Iris pigment epithelial cell (primary cell): ENCODE measurements around the gene TUT7.

Experiments
- DNase-seq: peaks from one replicate; pipeline ENCODE4 v3.0.0-alpha.2; 2011; ENCODE audit warnings: low read depth

The TUT7 gene

DNA sequence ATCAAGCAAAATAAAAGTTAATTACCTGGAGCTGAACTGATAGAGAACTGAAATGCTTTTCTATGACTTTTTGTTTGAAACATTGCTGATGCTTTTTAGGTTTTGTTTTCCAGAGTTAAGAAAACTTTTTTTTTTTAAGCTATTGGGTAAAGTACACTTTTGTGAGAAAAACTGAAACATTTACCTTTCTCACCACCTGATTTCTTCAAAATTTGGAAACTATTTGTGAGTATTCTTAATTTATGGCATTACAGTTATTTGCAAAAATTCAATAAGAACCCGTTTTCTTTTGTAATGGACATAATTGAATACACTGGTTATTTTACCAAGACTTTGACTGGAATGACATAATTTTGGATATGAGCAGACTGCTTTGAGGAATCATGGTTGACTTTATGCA is 101.3 kb downstream of the TUT7 start:
- DNase-seq = no peak

DNA sequence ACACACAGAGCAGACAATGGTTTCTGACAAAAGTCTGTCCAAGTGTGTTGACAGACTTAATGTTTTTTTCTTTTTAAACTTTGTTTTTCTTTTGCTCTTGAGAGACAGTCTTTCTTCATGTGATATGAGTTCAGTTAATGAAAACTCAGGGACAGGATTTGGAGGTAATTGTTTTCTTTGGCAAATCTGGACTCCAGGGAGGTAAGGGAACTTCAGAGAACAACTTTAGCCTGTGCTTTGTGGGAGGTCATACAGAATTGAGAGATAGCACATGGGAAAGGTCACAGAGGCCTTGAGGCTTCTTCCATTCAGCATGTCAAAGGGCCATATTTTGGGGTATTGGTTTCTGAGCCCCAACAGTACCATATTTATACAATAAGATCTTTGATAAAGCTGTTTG is 104.1 kb downstream of the TUT7 start:
- no peak for DNase-seq

DNA sequence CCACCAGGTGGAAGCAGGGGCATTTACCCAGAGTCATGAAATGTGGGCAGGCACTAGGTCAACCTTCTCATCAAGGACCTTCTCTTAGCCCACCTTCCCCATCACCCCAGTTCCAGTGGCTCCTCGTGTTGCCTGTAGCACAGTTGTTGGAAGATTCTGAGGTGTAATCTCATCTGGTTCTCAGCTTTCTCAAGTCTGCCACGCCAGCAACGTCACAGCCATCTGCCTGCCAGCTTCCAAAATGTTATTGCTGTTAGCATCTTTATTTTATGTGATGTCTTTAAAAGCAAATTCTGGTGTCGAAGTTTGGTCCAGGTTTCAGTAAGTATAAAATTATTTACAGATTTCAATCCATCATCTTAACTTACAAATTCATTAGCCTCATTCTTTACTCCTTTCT is 105.5 kb downstream of the TUT7 start:
- DNase-seq = no peak

DNA sequence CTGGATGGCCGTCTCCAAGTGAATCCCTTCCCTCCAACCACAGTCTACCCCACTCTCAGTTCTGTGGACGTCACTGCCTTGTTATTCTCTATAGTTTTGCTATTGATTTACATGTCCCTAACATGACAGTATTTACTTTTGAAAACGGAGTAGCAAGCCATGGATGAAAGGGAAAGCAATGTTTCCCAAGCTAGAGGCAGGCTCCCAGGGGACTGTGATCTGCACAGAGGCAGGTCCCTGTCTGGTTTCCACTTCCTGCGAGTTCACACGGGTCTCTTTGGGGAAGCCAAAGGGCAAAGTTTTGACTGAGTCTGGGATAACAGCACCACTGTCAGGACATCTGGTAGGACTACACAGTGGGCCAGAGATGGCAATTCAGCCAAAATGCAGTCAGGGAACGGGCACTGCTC is 107.5 kb downstream of the TUT7 start:
- DNase-seq = no peak

DNA sequence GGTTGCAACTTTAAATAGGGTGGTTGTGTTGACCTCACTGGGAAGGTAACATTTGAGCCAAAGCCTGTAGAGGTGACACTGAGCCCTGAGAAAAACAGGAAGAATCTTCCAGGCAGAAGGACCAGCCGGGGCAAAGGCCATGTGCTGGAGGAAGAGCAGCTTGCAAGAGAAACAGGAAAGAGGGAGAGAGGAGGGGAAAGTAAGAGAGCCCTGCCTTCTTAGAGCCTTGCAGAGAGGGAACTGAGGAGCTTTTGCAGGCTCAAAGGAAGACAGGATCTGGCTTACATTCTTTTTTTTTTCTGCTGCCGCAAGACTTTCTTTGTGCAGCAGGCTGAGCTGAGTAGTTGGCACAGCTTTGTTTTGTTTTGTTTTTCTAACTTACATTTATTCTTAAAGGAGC is 112.1 kb downstream of the TUT7 start:
- no peak for DNase-seq

DNA sequence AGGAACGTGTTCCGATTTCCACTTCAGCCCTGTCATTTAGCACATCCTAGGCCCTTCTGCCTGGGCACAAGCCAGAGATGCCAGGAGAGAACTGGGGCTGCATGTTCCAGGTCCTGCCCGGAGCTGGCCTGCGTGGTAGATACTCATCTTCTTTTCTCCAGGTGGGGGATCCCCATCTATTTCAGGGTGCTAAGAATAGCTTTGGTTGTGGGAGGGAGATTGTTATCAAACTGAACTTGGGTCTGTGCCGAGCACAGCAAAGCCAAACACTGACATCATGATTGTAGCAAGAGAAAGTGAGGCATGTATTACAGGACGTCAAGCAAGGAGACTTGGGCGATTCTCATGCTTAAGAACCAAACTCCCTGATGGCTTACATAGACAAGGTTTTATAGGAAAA is 113.0 kb downstream of the TUT7 start:
- peak; percentile 66 for DNase-seq

DNA sequence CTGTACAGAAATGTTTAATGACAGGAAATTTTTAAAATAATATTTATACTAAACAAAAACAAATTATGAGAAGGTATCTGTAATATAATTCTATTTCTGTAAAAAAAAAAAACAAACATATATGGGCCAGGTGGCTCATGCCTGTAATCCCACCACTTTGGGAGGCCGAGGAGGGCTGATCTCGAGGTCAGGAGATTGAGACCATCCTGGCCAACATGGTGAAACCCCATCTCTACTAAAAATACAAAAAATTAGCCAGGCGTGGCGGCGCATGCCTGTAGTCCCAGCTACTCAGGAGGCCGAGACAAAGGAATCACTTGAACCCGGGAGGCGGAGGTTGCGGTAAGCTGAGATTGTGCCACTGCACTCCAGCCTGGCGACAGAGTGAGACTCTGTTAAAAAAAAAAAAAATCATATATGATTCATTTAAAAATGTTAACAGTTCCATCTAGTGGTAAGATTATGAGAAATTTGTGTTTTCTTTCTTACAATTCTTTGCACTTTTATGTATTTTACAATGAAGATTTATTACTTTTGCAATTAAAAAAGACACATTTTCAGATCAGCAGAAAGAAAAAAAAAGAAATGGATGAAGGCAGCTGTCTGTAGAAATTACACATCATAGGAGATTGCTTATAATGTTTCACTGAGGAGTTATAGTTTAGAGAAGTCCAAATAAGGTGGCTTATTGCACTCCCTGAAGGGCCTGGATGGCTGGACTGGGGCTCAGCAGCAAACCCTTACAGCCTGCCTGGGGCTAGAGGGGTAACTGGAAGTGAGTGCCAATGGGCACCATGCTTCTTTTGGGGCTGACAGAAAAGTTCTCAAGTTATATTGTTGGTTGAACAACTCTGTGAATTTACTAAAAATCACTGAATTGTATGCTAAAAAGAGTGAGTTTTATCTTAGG is 115.1 kb downstream of the TUT7 start:
- no peak for DNase-seq
